Panc1 (cell line): Measurements from ENCODE around the gene STX5. TPM values are rescaled to one million over a fixed set of nuclear protein-coding genes. Genes with fewer than 3 reads are reported as not detected.

Experiments used
- ATAC-seq: fragments of 200-7000 bp; cut with Tn5 transposase; 2 replicates; pipeline ENCODE4 v1.9.1; 2020; ENCODE audit warnings: mild to moderate bottlenecking, moderate library complexity
- BruUV-seq: library from RNA; stranded (reverse); fragments of 400-500 nt; replicated peaks from 2 replicates; lab custom pipeline; 2021; lab: Mats Ljungman, UMichigan
- CTCF ChIA-PET: fragments of 300-600 bp; sonication (Branson Sonifier 250); formaldehyde crosslinking; loops from one replicate; lab custom pipeline; 2022; ENCODE audit warnings: antibody characterized with exemption; lab: Charles Lee
- POLR2A ChIA-PET: fragments of 300-600 bp; sonication (Branson Sonifier 250); formaldehyde crosslinking; loops from one replicate; lab custom pipeline; 2022; ENCODE audit warnings: antibody characterized with exemption; lab: Charles Lee
- DNase-seq: peaks from one replicate; pipeline ENCODE4 v3.0.0-alpha.2; 2010; ENCODE audit warnings: low read depth, low spot score
- H3K27ac ChIP-seq: 2 replicates; pipeline ENCODE4 v1.5.1; 2011; ENCODE audit warnings: mild to moderate bottlenecking, low read length, inconsistent platforms
- H3K27me3 ChIP-seq: fragments of 200-500 bp; sonication (Bioruptor generic); 2 replicates; pipeline ENCODE4 v1.6.0; 2014; ENCODE audit warnings: low read length, inconsistent platforms; ENCODE audit not compliant: control insufficient read depth, insufficient read depth
- H3K36me3 ChIP-seq: fragments of 200-500 bp; sonication (Bioruptor generic); 2 replicates; pipeline ENCODE4 v1.5.1; 2014; ENCODE audit warnings: inconsistent platforms, mild to moderate bottlenecking, low read length, moderate library complexity; ENCODE audit not compliant: control insufficient read depth, insufficient read depth
- H3K4me1 ChIP-seq: 2 replicates; pipeline ENCODE4 v1.5.1; 2011; ENCODE audit warnings: inconsistent platforms, mild to moderate bottlenecking, low read length, moderate library complexity; ENCODE audit not compliant: control insufficient read depth, insufficient read depth
- H3K4me3 ChIP-seq, 2 experiments: 2 replicates each; pipeline ENCODE4 v1.5.1; 2011 to 2012; ENCODE audit warnings: low read depth in 2 of 2, low read length in 2 of 2, mild to moderate bottlenecking in 2 of 2, inconsistent platforms in 1 of 2, moderate library complexity in 1 of 2
- H3K9me3 ChIP-seq: fragments of 200-500 bp; sonication (Bioruptor generic); 2 replicates; pipeline ENCODE4 v1.5.1; 2014; ENCODE audit warnings: low read depth, mild to moderate bottlenecking, inconsistent platforms, low read length, moderate library complexity; ENCODE audit not compliant: control insufficient read depth, insufficient read depth
- POLR2AphosphoS5 ChIP-seq: IDR thresholded peaks from 2 replicates; pipeline ENCODE4 v1.6.1; 2012; ENCODE audit warnings: mild to moderate bottlenecking, low read depth, low read length, moderate library complexity
- REST ChIP-seq, 2 experiments: IDR thresholded peaks; 2 replicates each; pipeline ENCODE4 v1.6.1; 2011 to 2012; ENCODE audit warnings: low read depth in 2 of 2, control low read depth in 1 of 2, low read length in 1 of 2, mild to moderate bottlenecking in 1 of 2, moderate library complexity in 1 of 2; ENCODE audit not compliant: insufficient read depth in 1 of 2
- SIN3A ChIP-seq: IDR thresholded peaks from 2 replicates; pipeline ENCODE4 v1.6.1; 2012; ENCODE audit warnings: low read depth, mild to moderate bottlenecking, low read length, moderate library complexity, borderline replicate concordance; ENCODE audit not compliant: insufficient read depth
- TCF7L2 ChIP-seq: IDR thresholded peaks from 2 replicates; pipeline ENCODE4 v1.6.1; 2011; ENCODE audit warnings: mild to moderate bottlenecking, low read depth, low read length, inconsistent platforms
- in situ Hi-C: cut with HindIII; loops from 2 replicates; pipeline ENCODE4 v1.10.0; 2016; ENCODE audit warnings: low sequenced_read_pairs, low pct_unique_long_range_greater_than_20kb
- intact Hi-C: fragments of 100-400 bp; cut with micrococcal nuclease; formaldehyde crosslinking; loops from one replicate; pipeline ENCODE4 v1.10.0; 2022; ENCODE audit not compliant: unreplicated experiment
- total RNA-seq: library from RNA; stranded (reverse); gene quantifications from one replicate; pipeline ENCODE4 v1.2.1, GENCODE V29; 2021; ENCODE audit not compliant: unreplicated experiment
- TF ChIP-seq, protein P1 (sequence below): fragments of 450-650 bp; IDR thresholded peaks from 2 replicates; pipeline ENCODE4 v1.5.1; 2017; ENCODE audit warnings: mild to moderate bottlenecking

STX5 gene
- total RNA-seq, 1 experiment from 2014 or later = 31.4 TPM

DNA sequence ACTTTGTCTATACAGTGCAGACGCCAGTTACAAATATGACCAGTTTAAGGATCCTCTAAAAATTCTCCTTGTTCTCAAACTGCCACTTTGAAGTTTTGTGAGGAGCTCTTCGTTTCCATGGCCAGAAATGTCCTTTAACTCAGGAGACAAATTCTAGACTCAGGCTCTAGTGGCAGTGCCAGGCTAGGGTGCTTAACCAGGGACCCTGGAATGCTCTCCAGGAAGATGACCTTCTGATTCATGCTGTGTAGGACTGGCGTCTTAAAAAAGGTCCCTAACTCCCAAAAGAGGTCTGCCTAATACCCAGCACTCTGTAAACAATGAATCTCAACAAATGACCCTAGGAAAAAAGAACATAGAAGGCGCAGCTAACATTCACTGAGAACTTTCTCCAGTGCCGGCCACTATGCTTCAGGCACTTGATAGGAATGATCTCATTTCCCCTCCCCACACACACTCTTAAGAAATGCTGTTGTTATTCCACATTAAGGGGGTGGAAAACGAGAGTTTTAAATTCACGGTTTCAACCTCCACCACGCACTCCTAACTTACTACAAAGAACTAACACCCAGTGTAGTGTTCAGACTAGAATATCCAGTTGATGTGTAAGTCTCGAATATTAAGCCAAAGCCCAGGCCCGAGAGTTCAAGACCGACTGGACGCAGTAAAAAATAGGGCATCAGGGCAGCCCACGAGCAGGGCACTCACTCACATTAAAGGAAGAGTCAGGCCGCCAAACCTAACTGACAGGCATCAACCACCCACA lies 27.4 kb downstream of the STX5 start:
- in situ Hi-C loops = no loop called here
- ATAC-seq = peak; percentile 24
- Histone ChIP-seq H3K36me3 (peaks cover 24% of the 10 kb centered on the region), H3K27ac (peak overlapping the region; percentile 93), H3K27me3 (no peaks in the 10 kb centered on the region), H3K9me3 (no peaks in the 10 kb centered on the region), H3K4me1 (peaks cover 10% of the 10 kb centered on the region), H3K4me3 (peak overlapping the region; percentile 94 to 98)
- BruUV-seq = TSS peak; percentile 85
- intact Hi-C loops = no loop called here
- POLR2A ChIA-PET = no interaction called here
- DNase-seq = no peak
- TF ChIP-seq POLR2AphosphoS5 (no peak), TCF7L2 (no peak), SIN3A (no peak)
- CTCF ChIA-PET = no interaction called here

DNA sequence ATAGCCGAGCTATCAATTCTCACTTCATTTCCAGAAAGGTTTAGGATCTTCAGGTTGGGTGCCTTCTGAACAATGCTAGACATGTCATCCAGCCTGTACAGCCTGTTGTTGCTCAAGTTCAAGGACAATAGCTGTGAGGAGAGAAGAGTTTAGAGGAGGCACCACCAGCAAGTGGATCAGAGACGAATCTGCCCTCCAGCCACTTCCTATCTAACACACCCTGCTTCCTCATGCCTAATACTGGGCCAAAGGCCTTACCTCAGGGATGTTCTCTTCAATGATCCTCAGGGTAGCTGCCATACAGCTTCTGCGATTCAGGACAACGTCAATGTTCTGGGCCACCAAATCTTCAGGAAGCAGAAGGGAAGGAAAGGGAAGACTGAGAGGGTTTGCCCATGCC lies 30.8 kb downstream of the STX5 start:
- no peaks in the 10 kb centered on the region for H3K9me3 ChIP-seq
- H3K27ac ChIP-seq = no peak overlapping the region
- no peak for DNase-seq
- H3K27me3 ChIP-seq = no peaks in the 10 kb centered on the region
- no TSS peak for BruUV-seq
- no peak overlapping the region for H3K4me3 ChIP-seq
- peaks cover 6% of the 10 kb centered on the region for H3K4me1 ChIP-seq
- intact Hi-C loops (no loop called here), in situ Hi-C loops (no loop called here)
- peaks cover 24% of the 10 kb centered on the region for H3K36me3 ChIP-seq
- ChIA-PET CTCF (no interaction called here), POLR2A (interaction anchor here (0.5 to 0.6 kb wide), 2 partner anchors 11 to 347 kb away, joined by 4 read pairs; no protein-coding TSS in a partner anchor)
- TF ChIP-seq REST (IDR thresholded peaks at IDR 0.05; ENCODE audit: insufficient read depth in 1 of 2, low read depth in 2 of 2, low read length in 1 of 2) (no peak), TCF7L2 (no peak), SIN3A (no peak), POLR2AphosphoS5 (no peak)
- TF ChIP-seq, protein P1, sequence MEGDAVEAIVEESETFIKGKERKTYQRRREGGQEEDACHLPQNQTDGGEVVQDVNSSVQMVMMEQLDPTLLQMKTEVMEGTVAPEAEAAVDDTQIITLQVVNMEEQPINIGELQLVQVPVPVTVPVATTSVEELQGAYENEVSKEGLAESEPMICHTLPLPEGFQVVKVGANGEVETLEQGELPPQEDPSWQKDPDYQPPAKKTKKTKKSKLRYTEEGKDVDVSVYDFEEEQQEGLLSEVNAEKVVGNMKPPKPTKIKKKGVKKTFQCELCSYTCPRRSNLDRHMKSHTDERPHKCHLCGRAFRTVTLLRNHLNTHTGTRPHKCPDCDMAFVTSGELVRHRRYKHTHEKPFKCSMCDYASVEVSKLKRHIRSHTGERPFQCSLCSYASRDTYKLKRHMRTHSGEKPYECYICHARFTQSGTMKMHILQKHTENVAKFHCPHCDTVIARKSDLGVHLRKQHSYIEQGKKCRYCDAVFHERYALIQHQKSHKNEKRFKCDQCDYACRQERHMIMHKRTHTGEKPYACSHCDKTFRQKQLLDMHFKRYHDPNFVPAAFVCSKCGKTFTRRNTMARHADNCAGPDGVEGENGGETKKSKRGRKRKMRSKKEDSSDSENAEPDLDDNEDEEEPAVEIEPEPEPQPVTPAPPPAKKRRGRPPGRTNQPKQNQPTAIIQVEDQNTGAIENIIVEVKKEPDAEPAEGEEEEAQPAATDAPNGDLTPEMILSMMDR = no peak
- no peak for ATAC-seq

DNA sequence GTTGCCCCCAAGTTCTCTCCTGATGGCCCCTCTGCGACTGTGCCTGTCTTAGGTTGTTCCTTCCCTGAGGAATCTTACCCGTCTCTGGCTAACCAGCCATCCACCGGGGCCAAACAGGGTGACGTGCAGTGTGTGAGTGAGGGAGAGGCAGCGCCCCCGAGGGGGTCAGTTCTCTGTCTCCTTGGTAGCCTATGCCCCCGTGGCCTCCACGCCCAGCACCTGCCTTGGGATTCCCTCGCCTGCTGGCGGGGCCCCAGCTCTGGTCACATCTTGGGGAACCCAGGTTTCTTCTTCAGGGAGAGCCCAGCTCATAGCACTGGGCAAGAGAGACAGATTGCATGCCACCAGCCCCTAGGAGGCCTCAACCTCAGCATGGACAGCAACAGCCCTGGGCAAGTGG lies 32.4 kb downstream of the STX5 start:
- in situ Hi-C loops (no loop called here), intact Hi-C loops (no loop called here)
- H3K27me3 ChIP-seq = no peaks in the 10 kb centered on the region
- DNase-seq (no peak), ATAC-seq (no peak)
- H3K27ac ChIP-seq = no peak overlapping the region
- no TSS peak for BruUV-seq
- TF ChIP-seq SIN3A = no peak
- TF ChIP-seq, protein P1 = no peak
- TF ChIP-seq POLR2AphosphoS5 = no peak
- TF ChIP-seq REST (IDR thresholded peaks at IDR 0.05; ENCODE audit: insufficient read depth in 1 of 2, low read depth in 2 of 2, low read length in 1 of 2) = no peak
- TF ChIP-seq TCF7L2 = no peak
- peaks cover 24% of the 10 kb centered on the region for H3K36me3 ChIP-seq
- no peak overlapping the region for H3K4me3 ChIP-seq
- ChIA-PET CTCF (interaction anchor here (0.6 kb wide), 1 partner anchor 460 kb away, joined by 3 read pairs; no protein-coding TSS in a partner anchor), POLR2A (no interaction called here)
- no peaks in the 10 kb centered on the region for H3K9me3 ChIP-seq
- H3K4me1 ChIP-seq = peaks cover 5% of the 10 kb centered on the region
